Measurements from ENCODE around the gene TCHHL1.

GRCh38 chr1:152125834-152126443, 37.1 kb upstream of the TCHHL1 start:
- TF ChIP-seq REST (IDR thresholded peaks at IDR 0.05; ENCODE audit: low read depth) (no peak), POLR2AphosphoS5 (IDR thresholded peaks at IDR 0.05; ENCODE audit: low read depth, low read length) (no peak), CEBPB (IDR thresholded peaks at IDR 0.05; ENCODE audit: low read depth) (no peak), CTCF (IDR thresholded peaks at IDR 0.05 in 2 of 3, conservative IDR thresholded peaks at IDR 0.05 in 1 of 3; ENCODE audit: borderline replicate concordance in 1 of 3, insufficient read depth in 1 of 3, low read depth in 2 of 3, low read length in 2 of 3) (no peak), YY1 (IDR thresholded peaks at IDR 0.05; ENCODE audit: extremely low read depth, insufficient replicate concordance, low read depth, low read length) (no peak), RAD21 (IDR thresholded peaks at IDR 0.05; ENCODE audit: low read depth) (no peak), FOSL1 (IDR thresholded peaks at IDR 0.05; ENCODE audit: low read depth) (no peak), MAX (IDR thresholded peaks at IDR 0.05) (no peak), POLR2A (IDR thresholded peaks at IDR 0.05; ENCODE audit: borderline replicate concordance, extremely low read depth, insufficient read depth, insufficient read length) (no peak)

Data from HCT116 (cell line).